Measurements from ENCODE around the gene ZNF750. TPM values are rescaled to one million over a fixed set of nuclear protein-coding genes. Genes with fewer than 3 reads are reported as not detected.

ZNF750 gene
- total RNA-seq (under 1 TPM in 2 of 9 donors, not detected in 7; 0.07 to 0.14 TPM), polyA plus RNA-seq (under 1 TPM in 2 of 3 donors, not detected in 1; 0.08 to 0.20 TPM)
- long read RNA-seq, donor 1 = 0 reads
- long read RNA-seq, donor 2 = 0 reads
- long read RNA-seq, donor 3, partial matches to known transcripts = 16 of 16 reads
- long read RNA-seq, donor 3, other reads (novel, unspliced or antisense) = 0 of 16 reads
- long read RNA-seq, donor 4 = 0 reads
- long read RNA-seq, donor 5 = 0 reads
- long read RNA-seq, donor 6 = 0 reads
- long read RNA-seq, donor 7 = 0 reads
- long read RNA-seq, donor 8 = 0 reads
- long read RNA-seq, donor 9 = 0 reads
- long read RNA-seq, donor 10 = 0 reads

DNA sequence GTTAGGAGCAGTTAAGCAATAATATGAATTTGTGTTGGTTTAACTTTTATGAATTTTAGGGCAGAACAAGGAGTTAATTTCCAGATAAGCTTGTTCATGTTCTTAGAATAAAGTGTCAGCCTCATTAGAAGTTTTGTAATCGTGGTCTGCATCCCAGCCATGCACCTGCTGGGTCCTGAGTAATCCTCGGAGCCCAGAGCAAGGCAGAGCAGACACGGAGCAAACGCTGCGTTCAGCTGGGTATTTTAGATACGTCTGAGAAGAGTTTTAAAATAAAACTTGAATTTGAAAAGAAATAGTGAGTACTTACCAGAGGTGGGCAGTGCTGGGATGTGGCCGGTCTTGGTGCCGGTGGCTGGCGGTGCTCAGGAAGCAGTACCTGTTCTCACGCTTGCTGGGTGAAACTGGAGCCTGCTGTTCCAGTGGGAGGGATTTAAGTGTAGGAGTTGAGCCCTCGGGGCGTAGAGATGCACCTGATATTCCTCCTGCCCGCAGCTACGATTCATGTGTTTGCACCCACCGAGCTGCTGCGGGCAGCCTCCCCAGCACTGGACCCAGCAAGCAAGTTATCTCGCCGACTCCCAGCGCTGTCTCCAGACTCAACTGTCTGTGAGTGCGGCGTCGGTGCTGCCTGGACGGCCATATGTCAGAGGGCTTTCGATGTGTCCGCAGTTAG lies at the start of gene ZNF750:
Gene ZNF750 (minus strand): TSS at position 406 of the 676 bp plus-strand sequence. CDS start 7,568 bp downstream, outside the sequence.
- intact Hi-C loops (cut with DNase I) = no loop called here
- DNase-seq = no peak

GRCh38 chr17:82888583-82889495 lies 49.0 kb upstream of the ZNF750 start:
- Histone ChIP-seq H3K27ac (peak overlapping the region in 1 of 5 donors; percentile 15), H3K27me3 (no peaks in the 10 kb centered on the region), H3K4me3 (no peak overlapping the region), H3K9me3 (replicated peaks in 1 of 3) (no peaks in the 10 kb centered on the region), H3K36me3 (replicated peaks in 1 of 2) (peaks cover 0 to 6% of the 10 kb centered on the region in 2 donors), H3K4me1 (replicated peaks in 1 of 2) (peaks cover 15 to 34% of the 10 kb centered on the region in 2 donors)
- no peak for TF ChIP-seq POLR2A (IDR thresholded peaks at IDR 0.05)
- no peak for TF ChIP-seq CTCF (IDR thresholded peaks at IDR 0.05)
- DNase-seq = peak; percentile 67 to 83 (median 81)
- intact Hi-C loops (cut with DNase I) = no loop called here
- 60 to 67% (median 64%) methylated on average over 22 to 30 of the region's 30 CpGs for WGBS, 4 donors

More for the DNA sequence above, at the start of gene ZNF750:
- H3K27me3 ChIP-seq = no peaks in the 10 kb centered on the region
- TF ChIP-seq POLR2A (IDR thresholded peaks at IDR 0.05) (no peak), CTCF (IDR thresholded peaks at IDR 0.05) (no peak)
- peaks cover 5 to 6% of the 10 kb centered on the region in 2 donors for H3K4me1 ChIP-seq (replicated peaks in 1 of 2)
- no peaks in the 10 kb centered on the region for H3K36me3 ChIP-seq (replicated peaks in 1 of 2)
- H3K4me3 ChIP-seq = no peak within 1 kb of the TSS
- 92 to 96% (median 94%) methylated on average over 25 of the region's 25 CpGs for WGBS, 4 donors
- no peaks in the 10 kb centered on the region for H3K9me3 ChIP-seq (replicated peaks in 1 of 3)
- peak within 1 kb of the TSS in 2 of 5 donors; percentile 71 to 80 for H3K27ac ChIP-seq

DNA sequence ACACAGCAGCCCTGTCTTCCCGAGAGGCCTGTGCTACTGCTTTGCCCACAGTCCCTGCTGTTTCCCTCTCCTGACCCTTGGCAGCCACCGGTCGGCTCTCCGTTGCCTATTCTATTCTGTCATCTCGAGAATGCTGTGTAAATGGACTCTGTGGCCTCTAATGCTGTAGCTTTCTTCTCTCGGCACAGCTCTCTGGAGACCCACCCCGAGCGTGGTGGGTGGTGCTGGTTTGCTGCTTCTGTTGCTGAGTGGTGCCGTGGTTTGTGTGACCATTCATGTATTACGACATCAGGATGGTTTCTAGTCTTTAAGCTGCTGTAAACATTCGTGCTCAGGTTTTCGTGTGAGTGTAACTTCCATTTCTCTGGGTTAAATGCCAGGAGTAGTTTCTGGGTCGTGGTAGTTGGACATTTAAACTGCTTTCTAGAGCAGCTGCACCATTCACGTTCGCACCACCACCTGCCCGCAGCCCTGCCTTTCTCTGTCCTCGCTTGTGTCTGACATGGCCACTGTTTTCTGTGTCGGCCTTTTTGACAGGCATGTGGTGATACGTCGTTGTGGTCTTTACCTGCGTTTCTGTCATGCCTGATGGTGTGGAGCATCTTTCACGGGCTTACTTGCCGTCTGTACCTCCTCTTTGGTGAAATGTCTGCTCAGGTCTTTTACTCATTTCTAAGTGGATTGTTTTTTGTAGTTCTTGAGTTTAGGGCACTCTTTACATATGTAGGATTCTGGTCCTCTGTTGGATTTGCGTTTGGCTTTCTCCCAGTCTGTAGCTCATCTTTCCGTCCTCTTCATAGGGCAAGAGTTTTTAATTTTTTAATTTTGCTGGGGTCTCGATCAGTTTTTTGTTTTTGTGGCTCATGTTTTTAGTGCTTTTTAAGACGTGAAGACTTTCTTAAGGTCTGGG lies 47.7 kb upstream of the ZNF750 start:
- intact Hi-C loops (cut with DNase I) = no loop called here
- no peak for TF ChIP-seq CTCF (IDR thresholded peaks at IDR 0.05)
- no peak for TF ChIP-seq POLR2A (IDR thresholded peaks at IDR 0.05)
- no peak overlapping the region for H3K27ac ChIP-seq
- no peaks in the 10 kb centered on the region for H3K27me3 ChIP-seq
- no peak for DNase-seq
- no peaks in the 10 kb centered on the region for H3K9me3 ChIP-seq (replicated peaks in 1 of 3)
- no peak overlapping the region for H3K4me3 ChIP-seq
- peaks cover 15 to 25% of the 10 kb centered on the region in 2 donors for H3K4me1 ChIP-seq (replicated peaks in 1 of 2)
- WGBS, 4 donors = 90 to 94% (median 93%) methylated on average over 26 to 27 of the region's 27 CpGs
- peaks cover 0 to 6% of the 10 kb centered on the region in 2 donors for H3K36me3 ChIP-seq (replicated peaks in 1 of 2)
